NCI-H69 (cell line): ENCODE measurements around the gene TET1.
A peak's percentile ranks its signal among the peaks of the same experiment; 100 is the strongest.
"Not testable (repeated sequence)": the region's sequence is repeated elsewhere in the genome, so short reads cannot be mapped to it uniquely, and the experiment has no call there.

Source experiments
- DNase-seq: peaks from one replicate; lab custom pipeline; 2025; lab: John Stamatoyannopoulos, UW

The TET1 gene

DNA sequence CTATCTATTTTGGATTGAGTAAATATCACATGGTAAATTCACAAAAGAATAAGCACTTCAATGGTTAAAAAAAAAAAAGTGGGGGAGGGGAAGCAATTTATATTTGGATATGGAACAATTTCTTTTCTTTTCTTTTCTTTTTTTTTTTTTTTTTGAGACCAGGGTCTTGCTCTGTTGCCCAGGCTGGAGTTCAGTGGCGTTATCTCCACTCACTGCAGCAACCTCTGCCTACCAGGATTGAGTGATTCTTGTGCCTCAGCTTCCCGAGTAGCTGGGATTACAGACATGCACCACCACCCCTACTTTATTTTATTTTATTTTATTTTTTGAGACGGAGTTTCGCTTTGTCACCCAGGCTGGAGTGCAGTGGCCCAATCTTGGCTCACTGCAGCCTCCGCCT is 148.8 kb downstream of the TET1 start:
- DNase-seq = not testable (repeated sequence)

DNA sequence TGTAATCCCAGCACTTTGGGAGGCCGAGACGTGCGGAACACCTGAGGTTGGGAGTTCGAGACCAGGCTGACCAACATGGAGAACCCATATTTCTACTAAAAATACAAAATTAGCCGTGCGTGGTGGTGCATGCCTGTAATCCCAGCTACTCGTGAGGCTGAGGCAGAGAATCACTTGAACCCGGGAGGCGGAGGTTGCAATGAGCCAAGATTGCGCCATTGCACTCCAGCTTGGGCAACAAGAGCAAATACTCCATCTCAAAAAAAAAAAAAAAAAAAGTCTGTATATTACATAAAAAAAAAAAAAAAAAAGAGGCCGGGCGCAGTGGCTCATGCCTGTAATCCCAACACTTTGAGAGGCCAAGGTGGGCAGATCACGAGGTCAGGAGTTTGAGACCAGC is 152.9 kb downstream of the TET1 start:
- not testable (repeated sequence) for DNase-seq

DNA sequence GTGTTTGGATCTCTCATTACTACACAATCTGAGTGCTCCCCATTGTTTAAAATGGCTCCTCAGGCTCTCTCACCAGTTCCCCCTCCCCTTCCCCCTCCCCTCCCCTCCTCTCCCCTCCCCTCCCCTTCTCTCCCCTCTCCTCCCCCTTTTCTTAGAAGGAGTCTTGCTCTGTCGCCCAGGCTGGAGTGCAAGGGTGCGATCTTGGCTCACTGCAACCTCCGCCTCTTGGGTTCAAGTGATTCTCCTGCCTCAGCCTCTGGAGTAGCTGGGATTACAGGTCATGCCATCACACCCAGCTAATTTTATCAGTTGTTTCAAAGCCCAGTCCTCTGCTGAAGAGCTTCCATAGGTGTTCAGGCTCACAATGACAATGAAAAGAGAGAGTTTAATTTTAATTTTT is 157.3 kb downstream of the TET1 start:
- DNase-seq = no peak

DNA sequence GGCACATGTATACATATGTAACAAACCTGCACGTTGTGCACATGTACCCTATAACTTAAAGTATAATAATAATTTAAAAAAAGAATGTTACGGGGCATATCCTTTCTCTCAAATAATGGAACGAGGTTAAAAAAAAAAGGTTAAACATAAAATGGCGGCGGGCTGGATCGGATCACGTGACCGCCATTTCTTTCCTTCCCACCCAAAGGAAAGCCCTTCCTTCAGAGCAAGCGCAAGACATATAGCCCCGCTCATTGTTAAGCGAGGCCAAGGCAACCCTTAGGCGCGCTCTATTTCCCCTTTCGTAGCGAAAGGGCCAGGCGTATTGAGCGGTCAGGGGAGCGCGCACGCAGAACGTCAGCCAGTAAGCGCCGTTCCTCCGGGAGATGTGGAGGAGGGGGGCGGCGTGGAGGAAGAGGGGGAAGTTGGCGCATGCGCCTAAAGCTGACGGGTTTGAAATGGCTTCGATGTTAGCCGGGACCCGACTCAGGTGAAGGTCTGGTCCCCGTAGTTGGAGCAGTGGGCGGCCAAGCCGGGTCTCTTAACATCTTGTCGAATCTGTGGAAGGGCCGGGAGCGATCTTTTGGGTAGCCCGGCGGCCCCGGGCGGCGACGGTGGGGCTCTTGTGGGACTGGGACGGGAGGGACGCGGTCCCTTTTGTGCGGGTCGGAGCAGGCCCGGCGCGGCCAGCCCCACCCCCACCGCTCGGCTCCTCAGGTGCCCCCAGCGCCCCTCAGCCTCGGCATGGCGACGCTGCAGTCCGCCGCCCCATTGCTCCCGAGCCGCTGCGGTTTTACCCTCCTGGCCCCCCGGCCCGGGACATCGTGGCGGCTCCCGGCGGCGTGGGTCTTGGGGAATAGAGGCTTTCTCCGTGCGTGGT is 160.9 kb downstream of the TET1 start, which contains the start of gene CCAR1:
Gene CCAR1 (plus strand): TSS at position 447 of the 880 bp plus-strand sequence. CDS start 1,266 bp downstream, outside the sequence.
- peak; percentile 98 for DNase-seq

DNA sequence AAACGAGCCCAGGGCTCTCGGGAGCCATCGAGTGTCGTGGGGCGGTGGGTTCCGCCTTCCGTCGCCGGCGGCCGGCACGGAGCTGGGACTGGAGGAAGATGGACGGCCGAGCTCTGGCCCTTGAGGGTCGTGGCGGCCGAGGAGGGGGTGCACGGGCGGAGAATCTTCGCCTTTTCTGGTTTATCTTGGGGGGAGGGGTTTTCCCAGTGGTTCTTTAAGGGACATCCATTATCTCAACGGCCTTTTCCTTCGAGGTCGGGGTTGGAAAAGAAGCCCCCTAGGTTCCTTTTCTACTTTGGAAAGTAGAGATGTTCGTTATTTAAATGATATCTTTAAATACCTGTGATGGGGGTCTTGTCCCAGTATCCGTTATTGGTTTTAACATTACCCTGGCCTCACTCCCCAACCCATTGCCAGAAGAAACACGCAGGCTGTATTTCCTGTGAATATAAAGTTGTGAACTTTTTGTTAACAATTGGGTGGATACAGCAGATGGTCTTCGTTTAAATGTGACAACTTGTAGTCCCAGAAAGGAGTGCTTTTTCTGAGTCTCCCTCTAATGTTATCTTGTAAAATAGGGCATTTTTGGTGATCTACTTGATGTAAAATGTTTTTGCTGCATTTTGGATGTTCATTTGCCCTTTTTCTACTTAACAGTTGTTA is 161.7 kb downstream of the TET1 start:
- peak; percentile 58 for DNase-seq

DNA sequence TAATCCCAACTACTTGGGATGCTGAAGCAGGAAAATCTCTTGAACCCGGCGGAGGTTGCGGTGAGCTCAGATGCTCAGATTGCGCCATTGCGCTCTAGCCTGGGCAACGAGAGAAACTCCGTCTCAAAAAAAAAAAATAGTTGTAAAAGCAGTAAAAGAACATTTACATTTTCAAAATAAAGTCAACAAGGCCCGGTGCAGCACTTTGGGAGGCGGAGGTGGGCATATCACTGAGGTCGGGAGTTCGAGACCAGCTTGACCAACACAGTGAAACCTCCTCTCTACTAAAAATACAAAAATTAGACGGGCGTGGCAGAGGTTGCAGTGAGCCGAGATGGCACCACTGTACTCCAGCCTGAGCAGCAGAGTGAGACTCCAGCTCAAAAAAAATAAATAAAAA is 164.9 kb downstream of the TET1 start:
- DNase-seq = no peak

DNA sequence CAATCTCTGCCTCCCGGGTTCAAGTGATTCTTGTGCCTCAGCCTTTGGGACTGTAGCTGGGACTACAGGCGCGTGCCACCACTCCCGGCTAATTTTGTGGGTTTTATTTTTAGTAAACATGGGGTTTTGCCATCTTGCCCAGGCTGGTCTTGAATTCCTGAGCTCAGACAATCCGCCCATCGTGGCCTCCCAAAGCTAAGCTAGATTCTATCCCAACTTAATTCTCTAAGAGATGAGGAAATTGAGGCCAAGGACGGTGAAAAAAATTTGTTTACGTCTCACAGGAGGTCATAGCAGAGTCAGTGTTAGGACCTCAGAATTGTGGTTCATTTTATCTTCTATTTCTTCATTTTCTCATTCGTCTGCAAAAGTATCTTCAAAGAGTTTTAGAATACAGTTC is 167.0 kb downstream of the TET1 start:
- DNase-seq = no peak

DNA sequence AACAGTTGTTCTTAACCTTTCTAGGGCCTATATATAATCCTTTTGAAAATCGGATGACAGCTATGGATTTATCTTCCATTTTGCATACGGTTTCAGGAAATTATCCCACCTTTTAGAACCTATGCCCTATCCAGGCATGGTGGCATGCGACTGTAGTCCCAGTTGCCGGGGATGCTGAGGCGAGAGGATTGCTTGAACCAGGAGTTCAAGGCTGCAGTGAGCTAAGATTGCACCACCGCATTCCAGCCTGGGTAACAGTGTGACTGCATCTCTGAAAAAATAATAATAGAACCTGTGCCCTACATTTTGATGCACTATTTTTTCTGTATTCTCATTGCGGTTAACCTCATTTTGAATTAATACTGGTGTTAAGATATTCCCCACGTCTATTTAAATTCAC is 172.5 kb downstream of the TET1 start:
- no peak for DNase-seq

DNA sequence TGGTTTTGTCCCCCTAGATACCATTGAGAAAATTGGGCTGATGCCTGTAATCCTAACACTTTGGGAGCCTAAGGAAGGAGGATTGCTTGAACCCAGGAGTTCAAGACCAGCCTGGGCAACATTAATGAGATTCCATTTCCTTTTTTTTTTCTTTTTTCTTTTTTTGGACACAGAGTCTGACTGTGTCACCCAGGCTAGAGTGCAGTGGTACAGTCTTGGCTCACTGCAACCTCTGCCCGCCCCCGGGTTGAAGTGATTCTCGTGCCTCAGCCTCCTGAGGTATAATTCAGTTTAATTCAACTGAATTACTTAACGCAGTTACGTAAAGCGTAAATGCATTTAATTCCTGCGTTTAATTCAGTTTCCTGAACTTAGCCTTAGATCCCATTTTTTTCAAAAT is 174.2 kb downstream of the TET1 start:
- no peak for DNase-seq

DNA sequence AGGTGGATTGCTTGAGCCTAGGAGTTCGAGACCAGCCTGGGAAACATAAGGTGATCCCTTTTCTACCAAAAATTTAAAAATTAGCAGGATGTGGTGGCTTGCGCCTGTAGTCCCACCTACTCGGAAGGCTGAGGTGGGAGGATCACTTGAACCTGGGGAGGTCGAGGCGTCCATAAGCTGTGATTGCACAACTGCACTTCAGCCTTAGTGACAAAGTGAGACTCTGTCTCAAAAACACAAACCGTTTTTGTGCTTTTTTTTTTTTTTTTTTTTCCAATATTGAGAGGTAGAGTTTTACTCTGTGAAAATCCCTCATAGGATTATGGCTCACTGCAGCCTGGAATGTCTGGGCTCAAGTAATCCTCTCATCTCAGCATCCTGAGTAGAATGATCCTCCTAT is 175.0 kb downstream of the TET1 start:
- no peak for DNase-seq

DNA sequence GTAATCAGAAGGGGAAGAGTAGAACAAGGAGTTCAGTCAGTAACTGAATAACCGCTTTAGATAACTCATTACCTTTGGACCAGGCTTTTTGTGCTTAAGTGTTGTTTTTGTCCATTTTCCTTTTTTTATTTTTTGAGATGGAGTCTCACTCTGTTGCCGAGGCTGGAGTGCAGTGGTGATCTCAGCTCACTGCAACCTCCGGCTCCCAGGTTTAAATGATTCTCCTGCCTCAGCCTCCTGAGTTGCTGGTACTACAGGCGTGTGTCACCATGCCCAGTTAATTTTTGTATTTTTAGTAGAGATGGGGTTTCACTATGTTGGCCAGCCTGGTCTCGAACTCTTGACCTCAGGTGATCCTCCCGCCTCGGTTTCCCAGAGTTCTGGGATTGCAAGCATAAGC is 175.6 kb downstream of the TET1 start:
- not testable (repeated sequence) for DNase-seq

DNA sequence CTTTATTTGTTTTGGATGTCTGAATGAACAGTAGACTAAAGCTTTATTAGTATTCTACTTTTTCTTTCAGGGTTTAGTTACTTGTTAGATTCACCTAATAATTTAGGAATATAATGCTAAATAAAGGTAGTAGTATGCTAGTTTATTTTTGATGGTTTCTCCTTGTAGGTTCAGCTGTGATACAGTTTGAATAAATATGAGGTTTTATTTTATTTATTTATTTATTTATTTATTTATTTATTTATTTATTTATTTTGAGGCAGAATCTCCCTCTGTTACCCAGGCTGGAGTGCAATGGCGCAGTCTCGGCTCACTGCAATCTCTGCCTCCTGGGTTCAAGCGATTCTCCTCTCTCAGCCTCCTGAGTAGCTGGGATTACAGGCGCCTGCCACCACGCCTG is 180.5 kb downstream of the TET1 start:
- not testable (repeated sequence) for DNase-seq

DNA sequence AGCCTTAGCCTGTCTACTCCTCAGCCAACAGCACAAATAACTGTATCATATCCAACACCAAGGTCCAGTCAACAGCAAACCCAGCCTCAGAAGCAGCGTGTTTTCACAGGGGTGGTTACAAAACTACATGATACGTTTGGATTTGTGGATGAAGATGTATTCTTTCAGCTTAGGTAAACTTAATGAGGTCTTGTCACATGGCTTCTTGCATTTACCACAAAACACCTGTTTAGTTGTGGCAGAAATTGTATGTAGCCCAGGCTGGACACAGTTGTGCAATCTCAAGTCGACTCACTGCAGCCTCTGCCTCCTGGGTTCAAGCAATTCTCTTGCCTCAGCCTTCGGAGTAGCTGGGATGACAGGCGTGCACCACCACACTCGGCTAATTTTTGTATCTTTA is 182.3 kb downstream of the TET1 start:
- DNase-seq = no peak
